NCI-H510A (cell line): Measurements from ENCODE around the gene GPR3.
"Not testable (repeated sequence)": the region's sequence is repeated elsewhere in the genome, so short reads cannot be mapped to it uniquely, and the experiment has no call there.

Experiments used
- DNase-seq: peaks from one replicate; lab custom pipeline; 2025; lab: John Stamatoyannopoulos, UW

GPR3 gene

GRCh38 chr1:27428316-27429028 is 36.0 kb downstream of the GPR3 start:
- no peak for DNase-seq

DNA sequence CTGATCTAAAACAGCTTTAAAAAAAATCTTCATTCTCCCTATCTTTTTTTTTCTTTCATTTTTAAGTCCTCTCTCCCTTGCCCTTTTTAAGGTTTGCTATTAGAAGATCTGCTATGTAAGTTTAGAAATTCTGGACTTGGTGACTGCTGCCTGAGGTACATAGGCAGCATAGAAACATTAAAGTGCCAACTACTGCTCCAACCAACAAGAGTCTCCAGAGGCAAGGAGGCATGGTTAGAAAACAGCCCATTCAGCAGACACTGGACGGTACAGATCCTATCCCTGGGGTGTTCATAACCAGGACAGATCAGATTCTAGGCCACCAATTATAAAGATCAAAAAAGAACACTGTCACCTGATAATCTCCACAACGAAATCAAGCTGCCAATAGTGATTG is 36.6 kb downstream of the GPR3 start:
- DNase-seq: no peak

DNA sequence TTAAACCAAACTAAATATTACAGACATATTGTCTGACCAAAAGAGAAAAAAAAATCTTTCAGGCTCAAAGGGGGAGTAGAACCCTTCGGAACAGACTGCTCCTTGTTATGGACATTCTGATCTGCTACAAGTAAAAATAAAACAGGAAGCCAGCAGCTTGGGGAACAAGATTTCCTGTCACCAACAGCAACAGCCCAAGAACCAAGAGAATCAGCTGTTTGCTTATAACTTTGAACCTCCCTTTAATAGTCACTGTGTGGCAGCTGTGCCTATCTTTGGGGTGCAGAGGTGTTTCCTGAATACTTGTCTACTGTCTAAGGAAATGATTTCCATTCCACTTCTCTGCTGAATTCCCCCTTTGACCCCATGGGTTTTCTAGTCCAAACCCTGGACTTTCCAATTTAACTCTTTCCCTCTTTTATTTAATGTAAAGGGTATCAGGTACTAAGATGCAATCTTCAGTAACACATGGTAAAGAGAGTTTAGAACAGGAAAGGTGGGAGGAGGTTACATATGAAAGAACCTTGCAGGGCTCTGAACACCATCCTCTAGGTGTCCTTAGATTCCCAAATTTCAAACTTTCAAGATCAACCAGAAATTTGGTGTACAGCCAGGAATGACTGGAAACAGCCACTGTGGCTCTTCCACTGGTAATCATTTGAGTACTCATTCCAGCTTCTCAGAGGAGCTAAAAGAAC is 38.6 kb downstream of the GPR3 start:
- no peak for DNase-seq

DNA sequence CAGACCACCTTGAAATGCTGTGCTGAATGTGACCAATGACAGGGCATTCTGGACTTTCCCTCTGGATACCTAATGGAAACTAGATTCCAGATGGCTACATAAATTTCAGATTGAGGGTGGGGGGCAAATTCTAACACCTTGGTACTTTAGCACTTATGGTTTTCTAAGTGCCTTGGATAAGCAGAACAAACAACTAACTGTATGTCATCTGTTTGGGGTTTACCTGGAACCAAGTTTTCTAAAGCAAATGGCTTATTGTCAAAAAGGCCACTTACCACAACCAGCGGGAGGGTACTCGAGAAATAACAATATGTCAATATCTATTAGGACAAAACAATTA is 39.1 kb downstream of the GPR3 start:
- DNase-seq: no peak

DNA sequence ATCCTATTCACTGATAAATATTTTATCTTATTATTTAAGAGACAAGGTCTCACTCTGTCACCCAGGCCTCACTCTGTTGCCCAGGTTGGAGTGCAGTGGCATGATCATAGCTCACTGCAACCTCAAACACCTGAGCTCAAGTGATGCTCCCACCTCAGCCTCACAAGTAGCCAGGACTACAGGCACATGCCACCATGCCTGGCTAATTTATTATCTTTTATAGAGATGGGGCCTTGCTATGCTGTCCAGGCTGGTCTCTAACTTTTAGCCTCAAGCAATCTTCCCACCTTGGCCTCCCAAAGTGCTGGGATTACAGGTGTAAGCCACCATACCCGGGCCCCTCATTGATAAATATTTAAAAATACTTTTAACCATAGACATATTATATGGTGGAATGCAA is 40.3 kb downstream of the GPR3 start:
- not testable (repeated sequence) for DNase-seq

DNA sequence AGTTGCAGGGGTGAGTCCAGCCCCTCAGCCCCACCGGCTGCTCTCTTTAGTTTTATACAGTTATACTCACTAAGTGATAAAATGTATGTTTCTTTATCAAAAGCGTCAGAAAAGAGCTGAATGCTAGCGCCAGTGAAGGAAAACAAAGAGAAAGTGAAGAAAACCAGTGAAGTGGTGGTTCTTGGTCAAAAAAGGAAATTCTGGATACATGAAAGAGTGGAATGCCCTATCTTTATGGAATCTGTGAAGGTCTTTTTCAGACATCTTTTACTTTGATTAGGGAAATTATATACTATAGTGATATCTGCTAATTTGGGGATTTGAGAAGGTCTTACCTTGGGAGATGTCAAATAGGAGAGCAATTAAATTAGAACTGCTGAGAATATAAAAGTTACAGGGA is 41.3 kb downstream of the GPR3 start:
- DNase-seq: no peak

- DNase-seq: no peak
These were observed 43.3 kb downstream of the GPR3 start for GRCh38 chr1:27435566-27436203.

DNA sequence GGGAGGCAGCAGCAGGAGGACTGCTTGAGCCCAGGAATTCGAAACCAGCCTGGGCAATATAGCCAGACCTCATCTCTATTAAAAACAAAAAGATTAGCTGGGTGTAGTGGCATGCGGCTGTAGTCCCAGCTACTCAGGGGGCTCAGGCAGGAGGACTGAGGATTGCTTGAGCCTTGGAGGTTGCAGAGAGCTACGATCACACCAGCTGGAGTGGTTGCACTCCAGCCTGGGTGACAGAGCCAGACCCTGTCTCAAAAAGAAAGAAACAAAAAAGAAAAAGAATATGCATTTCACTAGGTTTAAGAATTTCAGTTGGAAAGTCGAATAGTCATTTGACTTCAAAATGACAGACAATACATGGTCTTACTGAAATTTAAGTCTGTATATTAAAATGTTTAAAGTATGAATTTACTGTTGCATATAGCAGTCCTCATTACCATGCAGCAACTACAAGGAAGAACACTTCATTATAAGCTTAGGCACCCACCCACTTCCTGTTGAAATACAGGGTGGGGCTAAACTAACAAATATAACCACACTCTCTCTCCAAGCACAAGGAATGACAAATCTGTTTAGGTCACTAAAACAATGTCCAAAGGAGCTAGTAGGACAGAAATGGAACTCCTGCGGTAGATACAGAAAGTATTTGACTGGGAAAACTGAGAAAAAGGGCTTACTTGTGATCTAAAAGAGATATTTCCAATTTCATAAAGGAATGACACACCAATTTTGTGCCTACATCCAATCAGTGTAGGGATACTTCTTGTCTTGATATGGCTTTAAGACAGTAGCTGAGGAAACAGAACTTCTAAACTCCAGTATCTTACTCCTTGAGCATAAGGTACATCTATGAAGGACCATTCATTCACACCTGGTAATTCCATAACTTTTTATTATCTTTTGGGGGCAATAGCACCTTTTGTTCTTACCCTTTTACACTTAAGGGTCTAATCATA is 44.1 kb downstream of the GPR3 start:
- DNase-seq: no peak

GRCh38 chr1:27438621-27439061 is 46.2 kb downstream of the GPR3 start:
- DNase-seq: no peak

DNA sequence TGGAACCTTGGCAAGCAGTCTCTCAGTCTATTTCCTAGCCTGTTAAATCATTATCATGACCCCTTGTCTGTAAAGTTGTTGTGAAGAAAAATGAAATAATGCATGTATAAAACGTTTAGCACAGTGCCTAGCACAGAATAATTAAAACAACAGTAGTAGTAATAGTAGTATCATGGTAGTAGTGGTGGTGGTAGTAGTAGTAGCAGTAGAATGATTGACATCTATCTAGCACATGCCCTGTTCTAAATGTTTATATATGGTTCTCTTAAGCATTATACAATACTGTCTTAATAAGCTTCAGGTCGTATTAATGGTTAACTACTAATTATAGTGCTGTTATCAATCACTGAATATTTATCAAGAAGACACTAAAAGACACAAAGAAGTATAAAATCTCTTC is 46.7 kb downstream of the GPR3 start:
- DNase-seq: no peak

- DNase-seq: no peak
These were observed 52.2 kb downstream of the GPR3 start for GRCh38 chr1:27444632-27445031.
